HepG2 (cell line): Measurements from ENCODE around the gene ENTPD2. TPM values are rescaled to one million over a fixed set of nuclear protein-coding genes. Genes with fewer than 3 reads are reported as not detected.
A peak's percentile ranks its signal among the peaks of the same experiment; 100 is the strongest.

Experiments used
- ARNT2 ChIP-seq: sonication (generic); formaldehyde crosslinking; IDR thresholded peaks from 2 replicates; pipeline ENCODE4 v1.8.0; 2022; ENCODE audit warnings: mild to moderate bottlenecking, low read depth, missing genetic modification reagents, moderate library complexity
- GABPB1 ChIP-seq: IDR thresholded peaks from 2 replicates; pipeline ENCODE4 v1.6.1; 2016; ENCODE audit warnings: mild to moderate bottlenecking, missing genetic modification reagents, moderate library complexity, missing compliant biosample characterization
- HES4 ChIP-seq: sonication (generic); formaldehyde crosslinking; IDR thresholded peaks from 2 replicates; pipeline ENCODE4 v1.9.0; 2021; ENCODE audit warnings: mild to moderate bottlenecking, missing genetic modification reagents, borderline replicate concordance
- HNF1A ChIP-seq, 2 experiments: sonication (generic) in 1 of 2; formaldehyde crosslinking in 1 of 2; IDR thresholded peaks; 2 replicates each; pipeline versions ENCODE4 v1.4.0 to v1.6.1; 2016 to 2020; ENCODE audit warnings: borderline replicate concordance in 1 of 2, low read depth in 1 of 2, mild to moderate bottlenecking in 1 of 2, missing genetic modification reagents in 1 of 2
- KDM1A ChIP-seq: IDR thresholded peaks from 2 replicates; pipeline ENCODE4 v1.6.1; 2016; ENCODE audit warnings: missing compliant biosample characterization
- MXD4 ChIP-seq: IDR thresholded peaks from 2 replicates; pipeline ENCODE4 v1.6.1; 2016; ENCODE audit warnings: mild to moderate bottlenecking, missing biosample characterization, missing genetic modification reagents
- PBX2 ChIP-seq: IDR thresholded peaks from 2 replicates; pipeline ENCODE4 v1.6.1; 2016; ENCODE audit warnings: control low read depth
- RELA ChIP-seq: sonication (generic); formaldehyde crosslinking; IDR thresholded peaks from 2 replicates; pipeline ENCODE4 v1.4.0; 2020; ENCODE audit warnings: missing genetic modification reagents
- SRY ChIP-seq: sonication (generic); formaldehyde crosslinking; IDR thresholded peaks from 2 replicates; pipeline ENCODE4 v1.8.0; 2022; ENCODE audit warnings: mild to moderate bottlenecking, missing genetic modification reagents
- TFDP1 ChIP-seq: IDR thresholded peaks from 2 replicates; pipeline ENCODE4 v1.6.1; 2016; ENCODE audit warnings: missing compliant biosample characterization, missing genetic modification reagents, borderline replicate concordance
- ZC3H13 ChIP-seq: sonication (generic); formaldehyde crosslinking; IDR thresholded peaks from 2 replicates; pipeline ENCODE4 v1.8.1; 2023; ENCODE audit warnings: mild to moderate bottlenecking, missing genetic modification reagents, moderate library complexity
- ZFX ChIP-seq: sonication (generic); formaldehyde crosslinking; IDR thresholded peaks from 2 replicates; pipeline ENCODE4 v1.4.0; 2020; ENCODE audit warnings: mild to moderate bottlenecking, low read depth, missing genetic modification reagents, moderate library complexity
- ZFY ChIP-seq: sonication (generic); formaldehyde crosslinking; IDR thresholded peaks from 2 replicates; pipeline ENCODE4 v1.4.0; 2020; ENCODE audit warnings: missing genetic modification reagents
- ZNF598 ChIP-seq: sonication (generic); formaldehyde crosslinking; IDR thresholded peaks from 2 replicates; pipeline ENCODE4 v1.5.1; 2020; ENCODE audit warnings: mild to moderate bottlenecking, missing genetic modification reagents, borderline replicate concordance
- ZNF605 ChIP-seq: sonication (generic); formaldehyde crosslinking; IDR thresholded peaks from 2 replicates; pipeline ENCODE4 v1.8.0; 2022; ENCODE audit warnings: mild to moderate bottlenecking, missing genetic modification reagents
- ZNF724P ChIP-seq: sonication (generic); formaldehyde crosslinking; IDR thresholded peaks from 2 replicates; pipeline ENCODE4 v1.8.0; 2022; ENCODE audit warnings: missing genetic modification reagents, borderline replicate concordance
- ZNF777 ChIP-seq: sonication (generic); formaldehyde crosslinking; IDR thresholded peaks from 2 replicates; pipeline ENCODE4 v1.4.0; 2020; ENCODE audit warnings: missing genetic modification reagents
- ZNF800 ChIP-seq: sonication (generic); formaldehyde crosslinking; IDR thresholded peaks from 2 replicates; pipeline ENCODE4 v1.4.0; 2020; ENCODE audit warnings: missing genetic modification reagents
- polyA plus RNA-seq, 8 experiments: library from polyadenylated mRNA; depleted of rRNA in 3 of 8; stranded (reverse) in 7 of 8; unstranded in 1 of 8; fragments of >200 nt; fragmentation: Illumina TruSeq in 4 of 8; extraction: Trizol in 4 of 8; gene quantifications; 2 replicates each; pipeline versions ENCODE4 v1.2.1 to v1.2.3, GENCODE V29; 2011 to 2016; ENCODE audit warnings: low read depth in 4 of 8, missing spikeins in 1 of 8, mixed read lengths in 1 of 8; ENCODE audit not compliant: insufficient read depth in 1 of 8
- total RNA-seq, 5 experiments: library from RNA; depleted of rRNA; stranded (reverse); fragments of >200 nt; fragmentation: Illumina TruSeq; extraction: Trizol; gene quantifications; 2 replicates each; pipeline ENCODE4 v1.2.3, GENCODE V29; 2016; ENCODE audit warnings: low read depth in 1 of 5

ENTPD2 gene
- total and polyA plus RNA-seq, 2 of the 13 experiments (the other 11 are each of a cell fraction or from before 2014, with no cell fraction given): 0.95 to 3.2 TPM

- TF ChIP-seq ZNF605 (CRISPR knock-in tag) (peak; percentile 54; the same call in 1 of the 2 replicates), ZFX (CRISPR knock-in tag) (peak; percentile 73), SRY (0 out of 2 replicates have a peak, but pooled peaks have one; percentile 26), HNF1A (IDR thresholded peaks at IDR 0.05; ENCODE audit: low read depth) (no peak), HNF1A (CRISPR knock-in tag; IDR thresholded peaks at IDR 0.05; ENCODE audit: borderline replicate concordance) (peak; percentile 37; the same call in 1 of the 2 replicates), KDM1A (CRISPR knock-in tag) (no peak), ZNF724P (peak; percentile 36; the same call in 1 of the 2 replicates), ZC3H13 (peak; percentile 57; the same call in 1 of the 2 replicates), ARNT2 (CRISPR knock-in tag) (peak; percentile 28; the same call in 1 of the 2 replicates), PBX2 (CRISPR knock-in tag) (no peak), ZNF800 (peak; percentile 74), ZFY (CRISPR knock-in tag) (peak; percentile 64), GABPB1 (CRISPR knock-in tag) (peak; percentile 33; the same call in 1 of the 2 replicates), RELA (CRISPR knock-in tag) (no peak), ZNF777 (CRISPR knock-in tag) (peak; percentile 86), TFDP1 (CRISPR knock-in tag) (peak; percentile 31; the same call in 1 of the 2 replicates), HES4 (CRISPR knock-in tag) (peak; percentile 41; the same call in 1 of the 2 replicates), ZNF598 (CRISPR knock-in tag) (0 out of 2 replicates have a peak, but pooled peaks have one; percentile 26), MXD4 (0 out of 2 replicates have a peak, but pooled peaks have one; percentile 18)
Measured at GRCh38 chr9:137077010-137077747, 23.3 kb upstream of the ENTPD2 start, which contains the start of gene UAP1L1 (continued).
